Osteoblast (primary cell): ENCODE measurements around the gene TEDDM1. TPM values are rescaled to one million over a fixed set of nuclear protein-coding genes. Genes with fewer than 3 reads are reported as not detected.

ENCODE experiments used
- DNase-seq: peaks from one replicate; pipeline ENCODE4 v3.0.0; 2011; ENCODE audit warnings: low spot score, mixed read lengths; ENCODE audit not compliant: insufficient read length; ENCODE audit errors: missing footprints
- H2AFZ ChIP-seq: 2 replicates; pipeline ENCODE4 v1.6.0; 2011; ENCODE audit warnings: mild to moderate bottlenecking, low read length
- H3K27ac ChIP-seq: 2 replicates; pipeline ENCODE4 v1.5.1; 2011; ENCODE audit warnings: mild to moderate bottlenecking, low read depth, low read length, moderate library complexity
- H3K27me3 ChIP-seq: 2 replicates; pipeline ENCODE4 v1.6.0; 2012; ENCODE audit warnings: mild to moderate bottlenecking, control low read depth, inconsistent platforms, low read length, moderate library complexity; ENCODE audit not compliant: insufficient read depth
- H3K36me3 ChIP-seq: 2 replicates; pipeline ENCODE4 v1.5.1; 2011; ENCODE audit warnings: mild to moderate bottlenecking, low read length, control low read depth, moderate library complexity; ENCODE audit not compliant: insufficient read depth
- H3K4me1 ChIP-seq: 2 replicates; pipeline ENCODE4 v1.5.1; 2011; ENCODE audit warnings: mild to moderate bottlenecking, low read length, control low read depth, moderate library complexity; ENCODE audit not compliant: insufficient read depth
- H3K4me2 ChIP-seq: 2 replicates; pipeline ENCODE4 v1.6.0; 2011; ENCODE audit warnings: mild to moderate bottlenecking, low read length; ENCODE audit not compliant: insufficient read depth
- H3K4me3 ChIP-seq: fragments of 200-600 bp; sonication (generic); 3 replicates; pipeline ENCODE4 v1.5.1; 2012; ENCODE audit warnings: mild to moderate bottlenecking, low read length, inconsistent platforms; ENCODE audit not compliant: insufficient read depth
- H3K79me2 ChIP-seq: 2 replicates; pipeline ENCODE4 v1.6.0; 2012; ENCODE audit warnings: mild to moderate bottlenecking, low read length, control low read depth, inconsistent platforms; ENCODE audit not compliant: insufficient read depth
- H3K9me3 ChIP-seq: 2 replicates; pipeline ENCODE4 v1.5.1; 2011; ENCODE audit warnings: low read depth, low read length, control low read depth
- H4K20me1 ChIP-seq: 2 replicates; pipeline ENCODE4 v1.6.0; 2012; ENCODE audit warnings: mild to moderate bottlenecking, low read length, control low read depth; ENCODE audit not compliant: insufficient read depth
- total RNA-seq: library from RNA; depleted of rRNA; stranded (reverse); fragments of >200 nt; gene quantifications from 2 replicates; pipeline ENCODE4 v1.2.3, GENCODE V29; 2012
- TF ChIP-seq, protein P1 (sequence below): IDR thresholded peaks from 2 replicates; pipeline ENCODE4 v1.5.1; 2011; ENCODE audit warnings: mild to moderate bottlenecking, low read depth, low read length, moderate library complexity; ENCODE audit errors: extremely low read depth

Gene TEDDM1
- total RNA-seq, 1 donor: not detected

DNA sequence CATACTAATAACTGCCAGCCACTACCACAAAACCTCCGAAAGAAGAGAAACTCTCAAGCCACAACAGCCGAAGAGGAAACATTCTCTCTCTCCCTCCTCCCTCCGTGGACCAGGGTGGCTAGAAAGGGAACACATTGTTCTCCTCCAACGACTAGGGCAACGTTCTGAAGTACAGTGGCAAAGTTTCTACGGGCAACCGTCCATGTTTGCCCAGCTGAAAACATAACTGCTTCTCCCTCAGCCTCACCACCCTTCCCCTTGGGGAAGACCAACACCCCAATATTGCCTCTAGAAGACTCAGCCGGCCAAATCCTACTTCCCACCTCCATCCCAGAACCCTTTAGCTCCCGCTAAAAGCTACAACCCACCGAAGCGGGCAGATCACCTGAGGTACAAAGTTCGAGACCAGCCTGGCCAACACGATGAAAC is 10.8 kb downstream of the TEDDM1 start:
- TF ChIP-seq, protein P1, sequence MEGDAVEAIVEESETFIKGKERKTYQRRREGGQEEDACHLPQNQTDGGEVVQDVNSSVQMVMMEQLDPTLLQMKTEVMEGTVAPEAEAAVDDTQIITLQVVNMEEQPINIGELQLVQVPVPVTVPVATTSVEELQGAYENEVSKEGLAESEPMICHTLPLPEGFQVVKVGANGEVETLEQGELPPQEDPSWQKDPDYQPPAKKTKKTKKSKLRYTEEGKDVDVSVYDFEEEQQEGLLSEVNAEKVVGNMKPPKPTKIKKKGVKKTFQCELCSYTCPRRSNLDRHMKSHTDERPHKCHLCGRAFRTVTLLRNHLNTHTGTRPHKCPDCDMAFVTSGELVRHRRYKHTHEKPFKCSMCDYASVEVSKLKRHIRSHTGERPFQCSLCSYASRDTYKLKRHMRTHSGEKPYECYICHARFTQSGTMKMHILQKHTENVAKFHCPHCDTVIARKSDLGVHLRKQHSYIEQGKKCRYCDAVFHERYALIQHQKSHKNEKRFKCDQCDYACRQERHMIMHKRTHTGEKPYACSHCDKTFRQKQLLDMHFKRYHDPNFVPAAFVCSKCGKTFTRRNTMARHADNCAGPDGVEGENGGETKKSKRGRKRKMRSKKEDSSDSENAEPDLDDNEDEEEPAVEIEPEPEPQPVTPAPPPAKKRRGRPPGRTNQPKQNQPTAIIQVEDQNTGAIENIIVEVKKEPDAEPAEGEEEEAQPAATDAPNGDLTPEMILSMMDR: no peak
- Histone ChIP-seq H3K9me3 (no peaks in the 10 kb centered on the region), H2AFZ (peak overlapping the region; percentile 27), H3K27ac (no peak overlapping the region), H3K27me3 (no peaks in the 10 kb centered on the region), H4K20me1 (peaks cover 29% of the 10 kb centered on the region), H3K79me2 (peaks cover 34% of the 10 kb centered on the region), H3K4me3 (peak overlapping the region; percentile 83), H3K4me1 (no peaks in the 10 kb centered on the region), H3K36me3 (peaks cover 39% of the 10 kb centered on the region), H3K4me2 (peak overlapping the region; percentile 80)
- DNase-seq: peak; percentile 71

DNA sequence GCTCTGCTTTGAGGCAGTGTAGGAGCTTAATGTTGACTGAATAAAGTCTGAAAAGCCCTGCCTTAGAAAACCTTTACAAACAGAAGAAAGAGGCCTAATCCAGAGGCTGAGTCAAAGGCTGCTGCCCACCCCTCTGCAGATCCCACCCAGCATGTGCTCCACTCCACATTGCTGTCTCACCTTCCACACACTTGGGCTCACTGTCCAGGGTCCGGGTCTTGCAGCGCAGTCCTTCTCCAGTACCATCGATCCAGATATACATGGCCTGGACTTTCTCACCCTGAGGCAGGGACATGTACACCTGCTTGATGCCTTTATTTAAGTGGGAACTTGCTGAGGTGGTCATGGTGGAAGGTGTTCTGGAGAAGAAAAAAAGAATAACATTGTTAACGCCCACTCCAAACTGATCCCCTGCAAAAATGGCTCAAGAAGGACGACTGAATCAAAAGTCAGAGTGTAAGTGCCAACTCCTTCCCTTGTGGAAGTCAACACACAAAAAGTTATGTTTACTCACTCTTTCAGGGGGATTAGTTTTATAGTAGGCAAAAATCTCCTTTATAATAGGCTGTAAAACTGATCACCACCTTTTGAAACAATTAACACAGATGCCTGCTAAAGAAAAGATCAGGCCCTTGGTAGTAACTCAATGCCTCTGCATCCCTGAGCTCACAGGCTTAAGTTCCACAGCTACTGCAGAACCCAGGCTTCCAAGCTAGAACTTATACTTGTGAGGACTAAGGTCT is 11.9 kb downstream of the TEDDM1 start:
- H3K9me3 ChIP-seq: no peaks in the 10 kb centered on the region
- TF ChIP-seq, protein P1: no peak
- H3K4me3 ChIP-seq: no peak overlapping the region
- H3K27ac ChIP-seq: no peak overlapping the region
- H3K27me3 ChIP-seq: no peaks in the 10 kb centered on the region
- no peak for DNase-seq
- H3K36me3 ChIP-seq: peaks cover 50% of the 10 kb centered on the region
- peaks cover 29% of the 10 kb centered on the region for H4K20me1 ChIP-seq
- no peaks in the 10 kb centered on the region for H3K4me1 ChIP-seq
- peaks cover 34% of the 10 kb centered on the region for H3K79me2 ChIP-seq
- H2AFZ ChIP-seq: no peak overlapping the region
- H3K4me2 ChIP-seq: peak overlapping the region; percentile 80

DNA sequence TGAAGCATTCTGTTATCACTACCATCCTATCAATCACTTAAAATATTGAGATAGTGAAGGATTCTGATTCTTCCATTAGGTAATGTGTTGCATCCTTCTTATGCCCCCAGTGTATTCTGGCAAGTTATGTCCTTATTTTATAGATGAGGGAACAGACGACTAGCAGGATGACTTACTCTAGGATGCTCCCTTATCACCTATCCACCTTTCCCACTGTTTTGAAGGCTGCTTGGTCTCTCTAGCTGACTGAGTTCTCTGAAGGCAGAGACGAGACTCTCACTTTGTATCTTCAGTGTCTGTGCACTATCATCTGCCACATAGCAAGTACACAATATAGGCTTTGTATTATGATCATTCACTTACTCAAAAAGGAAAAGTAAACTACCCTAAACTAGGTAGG is 12.9 kb downstream of the TEDDM1 start:
- H3K4me3 ChIP-seq: no peak overlapping the region
- H3K36me3 ChIP-seq: peaks cover 60% of the 10 kb centered on the region
- H3K4me1 ChIP-seq: no peaks in the 10 kb centered on the region
- no peak overlapping the region for H3K4me2 ChIP-seq
- peaks cover 29% of the 10 kb centered on the region for H4K20me1 ChIP-seq
- H2AFZ ChIP-seq: no peak overlapping the region
- H3K27ac ChIP-seq: no peak overlapping the region
- TF ChIP-seq, protein P1: no peak
- H3K27me3 ChIP-seq: no peaks in the 10 kb centered on the region
- no peak for DNase-seq
- peaks cover 34% of the 10 kb centered on the region for H3K79me2 ChIP-seq
- H3K9me3 ChIP-seq: no peaks in the 10 kb centered on the region

DNA sequence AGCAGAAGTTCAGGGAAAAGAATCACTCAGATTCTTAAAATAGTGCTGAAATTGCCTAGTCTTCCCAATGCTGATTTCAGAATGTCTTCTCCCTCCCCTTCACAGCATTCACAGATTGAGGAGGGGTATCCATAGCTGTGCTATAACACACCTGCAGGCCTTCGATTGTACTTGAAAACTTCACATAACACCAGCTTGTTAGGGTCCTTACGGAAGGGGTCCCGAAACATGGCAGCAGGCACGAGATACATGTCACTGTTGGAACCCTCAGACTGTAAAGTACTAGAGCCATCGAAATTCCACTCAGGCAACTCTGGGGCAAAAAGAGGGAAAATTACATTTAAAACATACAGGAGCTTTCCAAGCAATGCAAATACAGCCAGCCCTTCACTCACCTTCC is 13.5 kb downstream of the TEDDM1 start:
- Histone ChIP-seq H3K9me3 (no peaks in the 10 kb centered on the region), H3K4me3 (no peak overlapping the region), H3K79me2 (peaks cover 34% of the 10 kb centered on the region), H3K36me3 (peaks cover 66% of the 10 kb centered on the region), H3K27ac (no peak overlapping the region), H3K27me3 (no peaks in the 10 kb centered on the region), H3K4me2 (no peak overlapping the region), H3K4me1 (no peaks in the 10 kb centered on the region), H4K20me1 (peaks cover 29% of the 10 kb centered on the region), H2AFZ (no peak overlapping the region)
- TF ChIP-seq, protein P1: no peak
- no peak for DNase-seq
